DND-41 (cell line): ENCODE results near the gene CNIH4.

Experiments used
- ATAC-seq: fragments of 200-7000 bp; cut with Tn5 transposase; 3 replicates; pipeline ENCODE4 v1.9.1; 2021; ENCODE audit warnings: low read depth; ENCODE audit not compliant: insufficient read depth
- DNase-seq: peaks from one replicate; pipeline ENCODE4 v3.0.0-alpha.2; 2020
- H2AFZ ChIP-seq: 2 replicates; pipeline ENCODE4 v1.6.0; 2012; ENCODE audit warnings: low read depth, low read length
- H3K27ac ChIP-seq: 2 replicates; pipeline ENCODE4 v1.5.1; 2012; ENCODE audit warnings: low read length, inconsistent platforms
- H3K27me3 ChIP-seq: fragments of 200-600 bp; sonication (generic); 2 replicates; pipeline ENCODE4 v1.6.0; 2012; ENCODE audit warnings: low read length, mild to moderate bottlenecking, inconsistent platforms; ENCODE audit not compliant: insufficient read depth, poor library complexity
- H3K36me3 ChIP-seq: 2 replicates; pipeline ENCODE4 v1.5.1; 2012; ENCODE audit warnings: low read length, inconsistent platforms; ENCODE audit not compliant: insufficient read depth
- H3K4me1 ChIP-seq: 2 replicates; pipeline ENCODE4 v1.5.1; 2012; ENCODE audit warnings: mild to moderate bottlenecking, low read length; ENCODE audit not compliant: insufficient read depth
- H3K4me2 ChIP-seq: 2 replicates; pipeline ENCODE4 v1.6.0; 2012; ENCODE audit warnings: mild to moderate bottlenecking, moderate library complexity, low read length, inconsistent platforms; ENCODE audit not compliant: insufficient read depth
- H3K4me3 ChIP-seq, 2 experiments: fragments of 200-600 bp in 1 of 2; shearing (Covaris generic) in 1 of 2; 2 replicates each; pipeline ENCODE4 v1.5.1; 2012 to 2016; ENCODE audit warnings: inconsistent platforms in 2 of 2, low read length in 2 of 2, mild to moderate bottlenecking in 2 of 2, low read depth in 1 of 2, moderate library complexity in 1 of 2
- H3K79me2 ChIP-seq: 2 replicates; pipeline ENCODE4 v1.6.0; 2012; ENCODE audit warnings: low read length, inconsistent platforms; ENCODE audit not compliant: insufficient read depth
- H3K9ac ChIP-seq: 2 replicates; pipeline ENCODE4 v1.6.0; 2012; ENCODE audit warnings: low read depth, mild to moderate bottlenecking, inconsistent platforms, low read length, moderate library complexity
- H3K9me3 ChIP-seq: 2 replicates; pipeline ENCODE4 v1.5.1; 2012; ENCODE audit warnings: low read length, moderate library complexity, mild to moderate bottlenecking, inconsistent platforms; ENCODE audit not compliant: insufficient read depth, severe bottlenecking
- H4K20me1 ChIP-seq: 2 replicates; pipeline ENCODE4 v1.6.0; 2012; ENCODE audit warnings: low read length; ENCODE audit not compliant: insufficient read depth
- CTCF ChIP-seq: IDR thresholded peaks from 2 replicates; pipeline ENCODE4 v1.5.1; 2012; ENCODE audit warnings: borderline replicate concordance, low read length, moderate library complexity, mild to moderate bottlenecking; ENCODE audit not compliant: poor library complexity, severe bottlenecking; ENCODE audit errors: extremely low read depth
- EZH2 ChIP-seq: IDR thresholded peaks from 3 replicates; pipeline ENCODE4 v1.6.1; 2012; ENCODE audit warnings: borderline replicate concordance, low read depth, mild to moderate bottlenecking, moderate library complexity, low read length, inconsistent platforms; ENCODE audit not compliant: severe bottlenecking

CNIH4 gene

GRCh38 chr1:224392411-224393249 lies 36.0 kb downstream of the CNIH4 start:
- Histone ChIP-seq H3K27ac (no peak overlapping the region), H3K27me3 (no peaks in the 10 kb centered on the region), H3K9me3 (no peaks in the 10 kb centered on the region), H3K79me2 (no peaks in the 10 kb centered on the region), H3K4me3 (no peak overlapping the region), H3K9ac (no peak overlapping the region), H3K4me1 (no peaks in the 10 kb centered on the region), H2AFZ (no peak overlapping the region), H4K20me1 (peaks cover 4% of the 10 kb centered on the region; the same call in 1 of the 2 replicates), H3K36me3 (peaks cover 91% of the 10 kb centered on the region), H3K4me2 (no peak overlapping the region)
- no peak for TF ChIP-seq EZH2
- no peak for TF ChIP-seq CTCF
- DNase-seq, result no peak
- ATAC-seq, result no peak

GRCh38 chr1:224393294-224393693 lies 36.6 kb downstream of the CNIH4 start:
- Histone ChIP-seq H3K79me2 (no peaks in the 10 kb centered on the region), H3K4me1 (no peaks in the 10 kb centered on the region), H3K4me2 (no peak overlapping the region), H3K4me3 (no peak overlapping the region), H3K27ac (no peak overlapping the region), H3K9me3 (no peaks in the 10 kb centered on the region), H2AFZ (no peak overlapping the region), H4K20me1 (peaks cover 4% of the 10 kb centered on the region; the same call in 1 of the 2 replicates), H3K36me3 (peaks cover 93% of the 10 kb centered on the region), H3K27me3 (no peaks in the 10 kb centered on the region), H3K9ac (no peak overlapping the region)
- TF ChIP-seq CTCF (no peak), EZH2 (no peak)
- ATAC-seq (no peak), DNase-seq (no peak)

GRCh38 chr1:224399887-224400286 lies 43.2 kb downstream of the CNIH4 start:
- H3K4me1 ChIP-seq, result no peaks in the 10 kb centered on the region
- TF ChIP-seq EZH2, result no peak
- TF ChIP-seq CTCF, result no peak
- no peaks in the 10 kb centered on the region for H3K27me3 ChIP-seq
- ATAC-seq (no peak), DNase-seq (no peak)
- no peaks in the 10 kb centered on the region for H3K79me2 ChIP-seq
- no peak overlapping the region for H3K4me2 ChIP-seq
- H3K36me3 ChIP-seq, result peaks cover 94% of the 10 kb centered on the region
- no peak overlapping the region for H2AFZ ChIP-seq
- H3K4me3 ChIP-seq, result no peak overlapping the region
- no peak overlapping the region for H3K9ac ChIP-seq
- no peaks in the 10 kb centered on the region for H3K9me3 ChIP-seq
- H3K27ac ChIP-seq, result no peak overlapping the region
- H4K20me1 ChIP-seq, result 0 out of 2 replicates have a peak, but pooled peaks cover 2% of the 10 kb centered on the region
